HepG2 (cell line): Measurements from ENCODE around the gene PGS1. TPM values are rescaled to one million over a fixed set of nuclear protein-coding genes. Genes with fewer than 3 reads are reported as not detected.

Experiments used
- BRCA1 ChIP-seq: sonication (generic); formaldehyde crosslinking; IDR thresholded peaks from 2 replicates; pipeline ENCODE4 v1.4.0; 2020; ENCODE audit warnings: missing genetic modification reagents
- FOXO1 ChIP-seq: sonication (generic); formaldehyde crosslinking; IDR thresholded peaks from 2 replicates; pipeline ENCODE4 v1.4.0; 2020; ENCODE audit warnings: missing genetic modification reagents
- IKZF1 ChIP-seq: fragments of 450-650 bp; IDR thresholded peaks from 2 replicates; pipeline ENCODE4 v1.7.1; 2016
- JUNB ChIP-seq: sonication (generic); formaldehyde crosslinking; IDR thresholded peaks from 2 replicates; pipeline ENCODE4 v1.8.0; 2022; ENCODE audit warnings: missing genetic modification reagents, mild to moderate bottlenecking, borderline replicate concordance
- KMT2B ChIP-seq: IDR thresholded peaks from 2 replicates; pipeline ENCODE4 v1.6.1; 2016; ENCODE audit warnings: missing genetic modification reagents, missing compliant biosample characterization
- MEIS2 ChIP-seq: sonication (generic); formaldehyde crosslinking; IDR thresholded peaks from 2 replicates; pipeline ENCODE4 v1.9.0; 2021; ENCODE audit warnings: mild to moderate bottlenecking, missing genetic modification reagents
- NCOA2 ChIP-seq: sonication (generic); formaldehyde crosslinking; IDR thresholded peaks from 2 replicates; pipeline ENCODE4 v1.8.0; 2022; ENCODE audit warnings: inconsistent platforms
- PITX1 ChIP-seq: sonication (generic); formaldehyde crosslinking; IDR thresholded peaks from 2 replicates; pipeline ENCODE4 v1.5.1; 2020; ENCODE audit warnings: mild to moderate bottlenecking, missing genetic modification reagents
- SETDB1 ChIP-seq: sonication (generic); formaldehyde crosslinking; IDR thresholded peaks from 2 replicates; pipeline ENCODE4 v1.5.1; 2020; ENCODE audit warnings: missing genetic modification reagents, mild to moderate bottlenecking, borderline replicate concordance
- ZNF326 ChIP-seq: sonication (generic); formaldehyde crosslinking; IDR thresholded peaks from 2 replicates; pipeline ENCODE4 v1.4.0; 2020; ENCODE audit warnings: missing genetic modification reagents, borderline replicate concordance
- ZNF713 ChIP-seq: sonication (generic); formaldehyde crosslinking; IDR thresholded peaks from 2 replicates; pipeline ENCODE4 v1.4.0; 2020; ENCODE audit warnings: mild to moderate bottlenecking, missing genetic modification reagents
- ZNF724P ChIP-seq: sonication (generic); formaldehyde crosslinking; IDR thresholded peaks from 2 replicates; pipeline ENCODE4 v1.8.0; 2022; ENCODE audit warnings: missing genetic modification reagents, borderline replicate concordance
- ZNF768 ChIP-seq: sonication (generic); formaldehyde crosslinking; IDR thresholded peaks from 2 replicates; pipeline ENCODE4 v1.4.0; 2020; ENCODE audit warnings: missing genetic modification reagents
- polyA plus RNA-seq, 8 experiments: library from polyadenylated mRNA; depleted of rRNA in 3 of 8; stranded (reverse) in 7 of 8; unstranded in 1 of 8; fragments of >200 nt; fragmentation: Illumina TruSeq in 4 of 8; extraction: Trizol in 4 of 8; gene quantifications; 2 replicates each; pipeline versions ENCODE4 v1.2.1 to v1.2.3, GENCODE V29; 2011 to 2016; ENCODE audit warnings: low read depth in 4 of 8, missing spikeins in 1 of 8, mixed read lengths in 1 of 8; ENCODE audit not compliant: insufficient read depth in 1 of 8
- total RNA-seq, 5 experiments: library from RNA; depleted of rRNA; stranded (reverse); fragments of >200 nt; fragmentation: Illumina TruSeq; extraction: Trizol; gene quantifications; 2 replicates each; pipeline ENCODE4 v1.2.3, GENCODE V29; 2016; ENCODE audit warnings: low read depth in 1 of 5
- TF ChIP-seq, protein P1 (sequence below): sonication (generic); formaldehyde crosslinking; IDR thresholded peaks from 2 replicates; pipeline ENCODE4 v1.4.0; 2020; ENCODE audit warnings: low read depth, missing genetic modification reagents
- TF ChIP-seq, protein P2 (sequence below): sonication (generic); formaldehyde crosslinking; IDR thresholded peaks from 2 replicates; pipeline ENCODE4 v1.4.0; 2020; ENCODE audit warnings: missing genetic modification reagents, borderline replicate concordance
- TF ChIP-seq, protein P3 (sequence below): sonication (generic); formaldehyde crosslinking; IDR thresholded peaks from 2 replicates; pipeline ENCODE4 v1.5.1; 2020; ENCODE audit warnings: mild to moderate bottlenecking, missing genetic modification reagents, moderate library complexity
- TF ChIP-seq, protein P4 (sequence below): sonication (generic); formaldehyde crosslinking; IDR thresholded peaks from 2 replicates; pipeline ENCODE4 v1.5.0; 2020; ENCODE audit warnings: missing genetic modification reagents, mild to moderate bottlenecking, borderline replicate concordance

PGS1 gene
- total and polyA plus RNA-seq, 2 of the 13 experiments (the other 11 are each of a cell fraction or from before 2014, with no cell fraction given) = 25.9 to 31.5 TPM

DNA sequence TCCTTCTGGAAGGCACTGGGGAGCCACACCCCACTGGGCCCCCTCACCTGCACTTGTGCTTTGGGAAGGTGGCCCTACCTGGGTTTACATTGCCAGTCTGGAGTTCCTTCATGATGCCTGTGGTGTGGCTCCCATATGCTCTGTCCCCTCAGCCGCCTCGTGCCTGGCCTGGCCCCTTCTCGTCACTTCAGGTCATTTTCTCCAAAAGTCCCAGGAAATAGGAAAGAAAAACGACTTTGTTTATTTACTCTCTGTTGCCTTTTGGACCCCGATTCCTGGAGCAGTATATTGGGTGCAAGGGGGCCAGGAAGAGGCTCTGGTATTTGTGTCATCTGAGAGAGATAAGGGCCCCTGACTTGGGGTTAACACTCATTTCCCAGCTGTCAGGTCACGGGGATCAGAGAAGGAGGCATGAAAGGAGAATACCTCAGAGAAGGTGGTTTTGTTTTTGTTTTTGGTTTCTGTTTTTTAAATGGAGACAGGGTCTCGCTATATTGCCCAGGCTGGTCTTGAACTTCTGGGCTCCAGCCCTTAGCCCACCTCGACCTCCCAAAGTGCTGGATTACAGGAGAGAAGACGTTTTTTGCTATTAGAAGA is 23.3 kb upstream of the PGS1 start (continued):
- TF ChIP-seq IKZF1 = no peak
- no peak for TF ChIP-seq KMT2B (CRISPR knock-in tag)
- TF ChIP-seq JUNB (CRISPR knock-in tag) = no peak
- TF ChIP-seq, protein P1, sequence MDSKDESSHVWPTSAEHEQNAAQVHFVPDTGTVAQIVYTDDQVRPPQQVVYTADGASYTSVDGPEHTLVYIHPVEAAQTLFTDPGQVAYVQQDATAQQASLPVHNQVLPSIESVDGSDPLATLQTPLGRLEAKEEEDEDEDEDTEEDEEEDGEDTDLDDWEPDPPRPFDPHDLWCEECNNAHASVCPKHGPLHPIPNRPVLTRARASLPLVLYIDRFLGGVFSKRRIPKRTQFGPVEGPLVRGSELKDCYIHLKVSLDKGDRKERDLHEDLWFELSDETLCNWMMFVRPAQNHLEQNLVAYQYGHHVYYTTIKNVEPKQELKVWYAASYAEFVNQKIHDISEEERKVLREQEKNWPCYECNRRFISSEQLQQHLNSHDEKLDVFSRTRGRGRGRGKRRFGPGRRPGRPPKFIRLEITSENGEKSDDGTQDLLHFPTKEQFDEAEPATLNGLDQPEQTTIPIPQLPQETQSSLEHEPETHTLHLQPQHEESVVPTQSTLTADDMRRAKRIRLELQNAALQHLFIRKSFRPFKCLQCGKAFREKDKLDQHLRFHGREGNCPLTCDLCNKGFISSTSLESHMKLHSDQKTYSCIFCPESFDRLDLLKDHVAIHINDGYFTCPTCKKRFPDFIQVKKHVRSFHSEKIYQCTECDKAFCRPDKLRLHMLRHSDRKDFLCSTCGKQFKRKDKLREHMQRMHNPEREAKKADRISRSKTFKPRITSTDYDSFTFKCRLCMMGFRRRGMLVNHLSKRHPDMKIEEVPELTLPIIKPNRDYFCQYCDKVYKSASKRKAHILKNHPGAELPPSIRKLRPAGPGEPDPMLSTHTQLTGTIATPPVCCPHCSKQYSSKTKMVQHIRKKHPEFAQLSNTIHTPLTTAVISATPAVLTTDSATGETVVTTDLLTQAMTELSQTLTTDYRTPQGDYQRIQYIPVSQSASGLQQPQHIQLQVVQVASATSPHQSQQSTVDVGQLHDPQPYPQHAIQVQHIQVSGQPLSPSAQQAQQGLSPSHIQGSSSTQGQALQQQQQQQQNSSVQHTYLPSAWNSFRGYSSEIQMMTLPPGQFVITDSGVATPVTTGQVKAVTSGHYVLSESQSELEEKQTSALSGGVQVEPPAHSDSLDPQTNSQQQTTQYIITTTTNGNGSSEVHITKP (CRISPR knock-in tag) = 0 out of 2 replicates have a peak, but pooled peaks have one; percentile 7
- TF ChIP-seq NCOA2 (CRISPR knock-in tag) = peak; percentile 86
- no peak for TF ChIP-seq ZNF326 (CRISPR knock-in tag)
- TF ChIP-seq MEIS2 (CRISPR knock-in tag) = peak; percentile 24; the same call in 1 of the 2 replicates
- TF ChIP-seq BRCA1 = no peak
- peak; percentile 53; the same call in 1 of the 2 replicates for TF ChIP-seq FOXO1 (CRISPR knock-in tag)
- TF ChIP-seq, protein P2, sequence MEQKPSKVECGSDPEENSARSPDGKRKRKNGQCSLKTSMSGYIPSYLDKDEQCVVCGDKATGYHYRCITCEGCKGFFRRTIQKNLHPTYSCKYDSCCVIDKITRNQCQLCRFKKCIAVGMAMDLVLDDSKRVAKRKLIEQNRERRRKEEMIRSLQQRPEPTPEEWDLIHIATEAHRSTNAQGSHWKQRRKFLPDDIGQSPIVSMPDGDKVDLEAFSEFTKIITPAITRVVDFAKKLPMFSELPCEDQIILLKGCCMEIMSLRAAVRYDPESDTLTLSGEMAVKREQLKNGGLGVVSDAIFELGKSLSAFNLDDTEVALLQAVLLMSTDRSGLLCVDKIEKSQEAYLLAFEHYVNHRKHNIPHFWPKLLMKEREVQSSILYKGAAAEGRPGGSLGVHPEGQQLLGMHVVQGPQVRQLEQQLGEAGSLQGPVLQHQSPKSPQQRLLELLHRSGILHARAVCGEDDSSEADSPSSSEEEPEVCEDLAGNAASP = peak; percentile 51; the same call in 1 of the 2 replicates
- TF ChIP-seq, protein P3, sequence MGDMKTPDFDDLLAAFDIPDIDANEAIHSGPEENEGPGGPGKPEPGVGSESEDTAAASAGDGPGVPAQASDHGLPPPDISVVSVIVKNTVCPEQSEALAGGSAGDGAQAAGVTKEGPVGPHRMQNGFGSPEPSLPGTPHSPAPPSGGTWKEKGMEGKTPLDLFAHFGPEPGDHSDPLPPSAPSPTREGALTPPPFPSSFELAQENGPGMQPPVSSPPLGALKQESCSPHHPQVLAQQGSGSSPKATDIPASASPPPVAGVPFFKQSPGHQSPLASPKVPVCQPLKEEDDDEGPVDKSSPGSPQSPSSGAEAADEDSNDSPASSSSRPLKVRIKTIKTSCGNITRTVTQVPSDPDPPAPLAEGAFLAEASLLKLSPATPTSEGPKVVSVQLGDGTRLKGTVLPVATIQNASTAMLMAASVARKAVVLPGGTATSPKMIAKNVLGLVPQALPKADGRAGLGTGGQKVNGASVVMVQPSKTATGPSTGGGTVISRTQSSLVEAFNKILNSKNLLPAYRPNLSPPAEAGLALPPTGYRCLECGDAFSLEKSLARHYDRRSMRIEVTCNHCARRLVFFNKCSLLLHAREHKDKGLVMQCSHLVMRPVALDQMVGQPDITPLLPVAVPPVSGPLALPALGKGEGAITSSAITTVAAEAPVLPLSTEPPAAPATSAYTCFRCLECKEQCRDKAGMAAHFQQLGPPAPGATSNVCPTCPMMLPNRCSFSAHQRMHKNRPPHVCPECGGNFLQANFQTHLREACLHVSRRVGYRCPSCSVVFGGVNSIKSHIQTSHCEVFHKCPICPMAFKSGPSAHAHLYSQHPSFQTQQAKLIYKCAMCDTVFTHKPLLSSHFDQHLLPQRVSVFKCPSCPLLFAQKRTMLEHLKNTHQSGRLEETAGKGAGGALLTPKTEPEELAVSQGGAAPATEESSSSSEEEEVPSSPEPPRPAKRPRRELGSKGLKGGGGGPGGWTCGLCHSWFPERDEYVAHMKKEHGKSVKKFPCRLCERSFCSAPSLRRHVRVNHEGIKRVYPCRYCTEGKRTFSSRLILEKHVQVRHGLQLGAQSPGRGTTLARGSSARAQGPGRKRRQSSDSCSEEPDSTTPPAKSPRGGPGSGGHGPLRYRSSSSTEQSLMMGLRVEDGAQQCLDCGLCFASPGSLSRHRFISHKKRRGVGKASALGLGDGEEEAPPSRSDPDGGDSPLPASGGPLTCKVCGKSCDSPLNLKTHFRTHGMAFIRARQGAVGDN = peak; percentile 72
- TF ChIP-seq ZNF768 (CRISPR knock-in tag) = no peak
- no peak for TF ChIP-seq SETDB1 (CRISPR knock-in tag)
- no peak; the same call in 1 of the 2 replicates for TF ChIP-seq PITX1 (CRISPR knock-in tag)
- TF ChIP-seq ZNF713 (CRISPR knock-in tag) = no peak
- TF ChIP-seq, protein P4, sequence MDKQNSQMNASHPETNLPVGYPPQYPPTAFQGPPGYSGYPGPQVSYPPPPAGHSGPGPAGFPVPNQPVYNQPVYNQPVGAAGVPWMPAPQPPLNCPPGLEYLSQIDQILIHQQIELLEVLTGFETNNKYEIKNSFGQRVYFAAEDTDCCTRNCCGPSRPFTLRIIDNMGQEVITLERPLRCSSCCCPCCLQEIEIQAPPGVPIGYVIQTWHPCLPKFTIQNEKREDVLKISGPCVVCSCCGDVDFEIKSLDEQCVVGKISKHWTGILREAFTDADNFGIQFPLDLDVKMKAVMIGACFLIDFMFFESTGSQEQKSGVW = no peak
- TF ChIP-seq ZNF724P (CRISPR knock-in tag) = no peak
